Body of pancreas (tissue), 4 donors: ENCODE measurements around the gene RPL5. TPM values are rescaled to one million over a fixed set of nuclear protein-coding genes. Genes with fewer than 3 reads are reported as not detected.

ENCODE experiments used
- ATAC-seq: fragments of 150-250 bp; one replicate; pipeline ENCODE4 v1.9.1; 2016
- DNase-seq, 4 donors: peaks; one replicate each; pipeline ENCODE4 v3.0.0-alpha.2; 2019
- H3K27ac ChIP-seq, 4 donors: fragments of 200-600 bp; sonication (generic); 1 replicate in 3 of 4; 2 replicates in 1 of 4; pipeline versions ENCODE4 v1.5.1 to v1.6.1; 2016 to 2019; ENCODE audit warnings: mild to moderate bottlenecking in 1 of 4, mixed read lengths in 1 of 4, moderate library complexity in 1 of 4
- H3K27me3 ChIP-seq, 2 donors: fragments of 200-600 bp; sonication (generic); one replicate each; pipeline ENCODE4 v1.6.0; 2016; ENCODE audit warnings: mild to moderate bottlenecking in 1 of 2
- H3K36me3 ChIP-seq, 2 donors: fragments of 200-600 bp; sonication (generic); replicated peaks in 1 of 2; 2 replicates each; pipeline ENCODE4 v1.5.1; 2016; ENCODE audit warnings: low read depth in 2 of 2; ENCODE audit not compliant: insufficient read depth in 1 of 2
- H3K4me1 ChIP-seq: fragments of 200-600 bp; sonication (generic); one replicate; pipeline ENCODE4 v1.6.0; 2016
- H3K4me3 ChIP-seq, 2 donors: fragments of 200-600 bp; sonication (generic); 1 replicate in 1 of 2; 2 replicates in 1 of 2; pipeline ENCODE4 v1.5.1; 2016 to 2019
- H3K9me3 ChIP-seq, 3 donors: fragments of 200-600 bp; sonication (generic); 1 replicate in 2 of 3; 2 replicates in 1 of 3; pipeline ENCODE4 v1.5.1; 2016
- CTCF ChIP-seq, 7 experiments: fragments of 450-650 bp in 4 of 7; fragments of 200-600 bp in 3 of 7; sonication (generic) in 3 of 7; IDR thresholded peaks; one replicate each; pipeline ENCODE4 v1.5.1; 2016 to 2019; ENCODE audit warnings: antibody characterized with exemption in 7 of 7
- POLR2A ChIP-seq, 3 donors: fragments of 450-650 bp; IDR thresholded peaks; one replicate each; pipeline ENCODE4 v1.6.1; 2016; ENCODE audit warnings: antibody characterized with exemption in 3 of 3, mild to moderate bottlenecking in 2 of 3
- WGBS, 2 donors: methylation state at CpG; one replicate each; pipeline ENCODE4 v1.1.5; 2017; 5-methylcytosine and 5-hydroxymethylcytosine counted together
- intact Hi-C: fragments of 100-400 bp; cut with DNase I; formaldehyde crosslinking; loops from one replicate; pipeline ENCODE4 v1.15.1; 2023
- total RNA-seq, 2 donors: library from RNA; depleted of rRNA; stranded (reverse); fragments of >200 nt; gene quantifications; one replicate each; pipeline ENCODE4 v1.1.0, GENCODE V29; 2016

Gene RPL5
- total RNA-seq, 2 donors from 2014 or later: 979 to 1,023 TPM

GRCh38 chr1:92834617-92835016 lies 2.8 kb downstream of the RPL5 start:
- Histone ChIP-seq H3K4me1 (peaks cover 57% of the 10 kb centered on the region), H3K27me3 (no peaks in the 10 kb centered on the region), H3K9me3 (no peaks in the 10 kb centered on the region), H3K36me3 (peaks cover 9% of the 10 kb centered on the region in 2 donors), H3K27ac (no peak overlapping the region), H3K4me3 (no peak overlapping the region)
- ATAC-seq: no peak
- intact Hi-C loops: no loop called here
- no peak for DNase-seq
- WGBS, 2 donors: 58 to 63% methylated on average over 5 of the region's 5 CpGs
- TF ChIP-seq CTCF (IDR thresholded peaks at IDR 0.05): no peak
- TF ChIP-seq POLR2A (IDR thresholded peaks at IDR 0.05): no peak

GRCh38 chr1:92837062-92837461 lies 5.2 kb downstream of the RPL5 start:
- no peak overlapping the region for H3K4me3 ChIP-seq
- no peak overlapping the region for H3K27ac ChIP-seq
- ATAC-seq (no peak), DNase-seq (no peak)
- no peaks in the 10 kb centered on the region for H3K27me3 ChIP-seq
- intact Hi-C loops: no loop called here
- H3K9me3 ChIP-seq: no peaks in the 10 kb centered on the region
- TF ChIP-seq POLR2A (IDR thresholded peaks at IDR 0.05) (no peak), CTCF (IDR thresholded peaks at IDR 0.05) (no peak)
- 86 to 88% methylated on average over 2 of the region's 2 CpGs for WGBS, 2 donors
- peaks cover 14 to 22% of the 10 kb centered on the region in 2 donors for H3K36me3 ChIP-seq
- peaks cover 59% of the 10 kb centered on the region for H3K4me1 ChIP-seq

- Histone ChIP-seq H3K4me3 (no peak overlapping the region), H3K36me3 (peaks cover 17 to 30% of the 10 kb centered on the region in 2 donors), H3K4me1 (peaks cover 53% of the 10 kb centered on the region), H3K9me3 (no peaks in the 10 kb centered on the region), H3K27me3 (no peaks in the 10 kb centered on the region), H3K27ac (no peak overlapping the region)
- WGBS, 2 donors: 0% methylated on average over 1 of the region's 1 CpG
- intact Hi-C loops: no loop called here
- no peak for ATAC-seq
- no peak for DNase-seq
- no peak for TF ChIP-seq POLR2A (IDR thresholded peaks at IDR 0.05)
- TF ChIP-seq CTCF (IDR thresholded peaks at IDR 0.05): no peak
These were observed 6.7 kb downstream of the RPL5 start for GRCh38 chr1:92838519-92838918.

- Histone ChIP-seq H3K4me3 (no peak overlapping the region), H3K27ac (no peak overlapping the region), H3K4me1 (peaks cover 44% of the 10 kb centered on the region), H3K27me3 (no peaks in the 10 kb centered on the region), H3K36me3 (peaks cover 17 to 32% of the 10 kb centered on the region in 2 donors), H3K9me3 (no peaks in the 10 kb centered on the region)
- intact Hi-C loops: no loop called here
- TF ChIP-seq POLR2A (IDR thresholded peaks at IDR 0.05) (no peak), CTCF (IDR thresholded peaks at IDR 0.05) (no peak)
- whole genome bisulfite sequencing, 2 donors: 48 to 49% methylated on average over 2 of the region's 2 CpGs
- DNase-seq (no peak), ATAC-seq (no peak)
These were observed 7.6 kb downstream of the RPL5 start for GRCh38 chr1:92839442-92839841.

GRCh38 chr1:92840600-92840999 lies 8.8 kb downstream of the RPL5 start:
- DNase-seq (no peak), ATAC-seq (no peak)
- no peak overlapping the region for H3K27ac ChIP-seq
- no peak overlapping the region for H3K4me3 ChIP-seq
- intact Hi-C loops: no loop called here
- WGBS, 2 donors: 56 to 63% methylated on average over 5 of the region's 5 CpGs
- H3K9me3 ChIP-seq: no peaks in the 10 kb centered on the region
- peaks cover 17 to 32% of the 10 kb centered on the region in 2 donors for H3K36me3 ChIP-seq
- no peaks in the 10 kb centered on the region for H3K27me3 ChIP-seq
- peaks cover 33% of the 10 kb centered on the region for H3K4me1 ChIP-seq
- TF ChIP-seq POLR2A (IDR thresholded peaks at IDR 0.05) (no peak), CTCF (IDR thresholded peaks at IDR 0.05) (no peak)
